ENCODE measurements around the gene C2orf74.

DNA sequence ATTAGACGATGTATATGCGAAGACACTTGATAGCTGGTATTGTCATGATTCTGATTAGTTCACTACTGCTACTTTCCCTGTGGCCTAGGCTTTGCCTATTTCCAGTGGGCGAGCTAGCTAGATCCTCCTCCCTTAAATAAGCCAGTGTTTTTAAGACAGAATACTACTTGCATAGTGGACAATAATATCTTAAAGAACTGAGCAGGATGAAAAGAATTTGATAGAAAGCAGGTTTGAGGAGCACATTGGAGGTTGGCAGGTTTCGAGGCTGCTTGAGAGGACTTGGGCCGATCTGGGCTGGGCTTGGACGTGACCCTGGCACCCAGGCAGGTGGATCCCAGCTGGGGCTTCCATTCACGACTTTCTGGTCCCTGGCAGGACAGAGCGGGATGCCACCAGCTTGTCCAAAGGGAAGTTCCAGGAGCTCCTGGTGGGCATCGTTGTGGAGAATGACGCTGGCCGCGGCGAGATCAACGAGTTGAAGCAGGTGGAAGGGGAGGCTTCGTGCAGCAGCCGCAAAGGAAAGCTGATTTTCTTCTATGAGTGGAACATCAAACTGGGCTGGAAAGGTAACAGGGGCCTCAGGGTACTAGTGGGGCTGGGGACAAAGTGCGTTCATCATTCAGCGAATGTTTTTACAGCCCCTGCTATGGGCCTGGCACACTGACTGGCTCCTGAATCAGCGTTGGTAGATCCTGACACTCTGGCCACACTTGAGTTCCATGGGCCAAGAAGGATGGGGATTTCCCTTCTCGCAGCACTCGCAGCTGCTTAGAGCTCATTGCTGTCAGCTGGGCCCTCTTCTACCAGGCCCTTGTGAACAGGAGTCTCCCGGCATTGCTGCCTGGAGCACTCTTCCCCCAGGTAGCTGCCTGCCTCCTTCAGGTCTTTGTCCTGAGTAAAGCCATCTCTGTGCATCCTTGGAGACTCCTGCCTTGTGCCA lies 16.9 kb downstream of the C2orf74 start:
- TF ChIP-seq, protein P1, sequence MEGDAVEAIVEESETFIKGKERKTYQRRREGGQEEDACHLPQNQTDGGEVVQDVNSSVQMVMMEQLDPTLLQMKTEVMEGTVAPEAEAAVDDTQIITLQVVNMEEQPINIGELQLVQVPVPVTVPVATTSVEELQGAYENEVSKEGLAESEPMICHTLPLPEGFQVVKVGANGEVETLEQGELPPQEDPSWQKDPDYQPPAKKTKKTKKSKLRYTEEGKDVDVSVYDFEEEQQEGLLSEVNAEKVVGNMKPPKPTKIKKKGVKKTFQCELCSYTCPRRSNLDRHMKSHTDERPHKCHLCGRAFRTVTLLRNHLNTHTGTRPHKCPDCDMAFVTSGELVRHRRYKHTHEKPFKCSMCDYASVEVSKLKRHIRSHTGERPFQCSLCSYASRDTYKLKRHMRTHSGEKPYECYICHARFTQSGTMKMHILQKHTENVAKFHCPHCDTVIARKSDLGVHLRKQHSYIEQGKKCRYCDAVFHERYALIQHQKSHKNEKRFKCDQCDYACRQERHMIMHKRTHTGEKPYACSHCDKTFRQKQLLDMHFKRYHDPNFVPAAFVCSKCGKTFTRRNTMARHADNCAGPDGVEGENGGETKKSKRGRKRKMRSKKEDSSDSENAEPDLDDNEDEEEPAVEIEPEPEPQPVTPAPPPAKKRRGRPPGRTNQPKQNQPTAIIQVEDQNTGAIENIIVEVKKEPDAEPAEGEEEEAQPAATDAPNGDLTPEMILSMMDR (IDR thresholded peaks at IDR 0.05): no peak
- TF ChIP-seq POLR2A (IDR thresholded peaks at IDR 0.05): no peak
